HG03025 (cell line): ENCODE results near the gene KPNA5.
A peak's percentile ranks its signal among the peaks of the same experiment; 100 is the strongest.
"Not testable (repeated sequence)": the region's sequence is repeated elsewhere in the genome, so short reads cannot be mapped to it uniquely, and the experiment has no call there.

Experiments
- ATAC-seq: cut with Tn5 transposase; IDR thresholded peaks from one replicate; pipeline ENCODE4 v1.9.1; 2021; ENCODE audit warnings: mild to moderate bottlenecking, moderate library complexity; ENCODE audit not compliant: unreplicated experiment, low FRiP score

KPNA5 gene

DNA sequence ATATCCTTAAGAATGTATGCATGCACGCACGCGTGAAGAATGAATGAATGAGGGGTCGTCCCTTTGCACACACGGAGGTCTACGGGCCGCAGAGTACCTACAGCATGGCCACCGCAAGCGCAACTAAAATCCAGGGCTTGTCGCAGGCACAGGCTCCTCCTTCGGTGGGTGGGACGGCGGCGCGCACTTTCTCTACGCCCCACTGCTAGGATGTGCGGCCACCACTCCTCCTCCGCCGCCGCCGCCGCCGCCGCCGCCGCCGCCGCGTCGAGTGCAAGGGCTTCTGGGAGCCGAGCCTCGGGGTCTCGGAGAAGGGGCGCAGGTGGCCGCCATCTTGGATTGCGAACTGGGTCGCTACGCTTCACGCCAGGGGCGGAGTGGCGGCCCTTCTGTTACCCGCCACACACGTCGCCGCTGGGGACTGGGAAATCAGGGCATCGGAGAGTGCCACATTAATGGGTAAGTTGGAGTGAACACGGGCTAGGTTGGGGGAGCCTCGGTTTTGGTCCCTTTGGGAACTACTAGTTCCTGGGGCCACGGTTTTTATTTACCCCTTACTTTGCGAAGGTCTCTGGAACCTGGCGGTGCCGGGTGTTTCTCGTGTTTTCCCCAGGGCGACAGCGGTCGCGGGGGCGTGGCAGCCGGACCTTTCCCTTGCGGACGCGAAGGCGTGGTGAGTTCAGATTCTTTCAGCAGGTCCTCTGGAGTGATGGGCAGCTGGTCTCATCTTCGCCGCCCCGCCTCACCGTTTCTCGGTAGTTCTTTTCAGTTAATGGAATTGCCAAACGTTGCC lies at the start of gene KPNA5:
Gene KPNA5 (plus strand): TSS at position 332 of the 793 bp plus-strand sequence. CDS start 124 bp downstream, at position 456.
- ATAC-seq, result peak; percentile 96

- no peak for ATAC-seq
Measured at GRCh38 chr6:116631379-116631990, 49.5 kb upstream of the KPNA5 start.

DNA sequence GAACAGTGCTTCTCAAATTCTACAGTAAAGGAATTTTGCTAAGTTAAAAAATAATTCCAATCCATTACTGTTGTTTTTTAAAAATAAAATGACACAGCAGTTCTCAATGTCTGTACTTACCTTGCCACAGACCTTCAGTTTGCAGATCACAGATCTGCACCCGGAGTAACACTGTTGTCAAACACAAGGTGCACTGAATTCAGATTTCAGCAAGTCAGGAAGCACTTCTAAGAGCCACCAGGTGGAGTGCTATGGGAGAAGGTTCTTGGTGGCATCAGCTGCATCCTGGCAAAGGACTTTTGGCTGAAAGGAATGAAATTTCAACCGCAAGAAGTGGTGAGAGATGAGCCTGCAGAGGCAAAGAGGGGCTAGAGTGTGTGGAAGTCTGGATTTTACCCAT lies 47.3 kb upstream of the KPNA5 start:
- no peak for ATAC-seq

DNA sequence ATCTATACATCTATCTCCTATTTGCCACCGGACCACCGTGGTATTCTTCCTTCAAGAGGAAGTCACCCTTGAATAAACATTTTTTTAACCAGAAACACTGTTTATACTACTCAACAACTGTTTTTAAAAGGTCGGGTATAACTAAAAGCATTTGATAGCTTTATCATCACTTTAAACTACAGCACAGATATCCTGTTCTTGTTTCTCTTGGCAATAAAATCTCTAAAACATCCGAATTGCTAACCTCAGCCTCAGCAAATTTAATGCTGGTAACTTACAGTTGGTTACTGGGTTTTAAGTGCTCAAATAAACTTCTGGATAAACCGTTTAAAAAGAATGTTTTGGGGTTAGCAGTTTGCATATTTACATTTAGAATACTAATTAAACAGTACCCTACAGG lies 32.9 kb upstream of the KPNA5 start:
- ATAC-seq, result no peak

DNA sequence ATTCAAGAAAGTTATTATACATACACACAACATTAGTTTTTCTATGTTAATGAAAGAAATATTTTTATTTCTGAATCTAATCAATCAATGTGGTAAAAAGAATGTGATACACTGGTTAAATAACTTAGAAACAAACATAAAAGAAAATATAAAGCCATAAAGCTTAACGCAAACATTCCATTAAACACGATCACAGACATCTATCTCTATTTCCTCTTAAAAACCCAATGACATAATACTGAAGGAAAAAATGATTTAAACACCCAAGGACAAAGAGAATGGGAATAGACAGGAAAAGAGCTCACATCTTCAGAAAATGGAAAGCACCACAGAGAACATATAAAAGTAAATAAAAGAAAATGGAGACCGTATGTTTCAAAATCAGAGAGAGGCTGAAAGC lies 31.9 kb upstream of the KPNA5 start:
- no peak for ATAC-seq

DNA sequence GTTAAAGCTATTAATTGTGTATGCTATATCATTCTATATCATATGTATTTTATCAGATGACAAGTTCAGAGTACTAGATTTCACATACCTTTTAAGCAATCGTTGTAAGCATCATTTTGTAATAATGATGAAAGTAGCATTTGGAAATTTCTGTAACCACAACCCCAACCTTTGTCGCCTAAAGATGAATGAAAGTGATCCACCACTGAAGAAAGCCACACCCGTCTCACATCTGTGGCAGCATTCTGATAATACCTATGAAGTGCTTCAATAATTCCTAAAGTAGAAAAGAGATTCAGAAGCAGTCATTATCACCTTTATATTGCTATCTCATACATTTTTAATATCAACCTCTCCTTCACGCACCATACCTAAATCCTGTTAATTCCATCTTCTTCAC lies 29.1 kb upstream of the KPNA5 start:
- no peak for ATAC-seq

GRCh38 chr6:116661594-116661993 lies 19.4 kb upstream of the KPNA5 start:
- no peak for ATAC-seq

DNA sequence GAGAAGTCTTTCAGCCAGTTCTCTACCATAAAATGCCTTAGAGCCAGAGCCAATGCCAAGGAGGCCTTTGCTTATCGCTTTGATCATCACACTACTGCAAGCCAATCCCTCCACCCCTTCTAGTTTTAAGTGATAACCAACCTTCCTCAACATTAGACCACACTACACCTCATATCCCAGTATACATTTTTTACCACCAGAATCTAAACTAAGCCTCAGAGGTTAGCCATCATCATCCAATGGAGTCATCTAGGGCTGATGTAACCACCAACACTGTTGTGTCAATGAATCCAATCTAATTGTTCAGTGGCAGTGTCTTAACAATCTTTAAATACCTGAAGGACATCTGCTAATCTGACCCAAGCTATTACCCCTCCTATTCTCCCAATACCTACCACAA lies 18.8 kb upstream of the KPNA5 start:
- ATAC-seq, result no peak

DNA sequence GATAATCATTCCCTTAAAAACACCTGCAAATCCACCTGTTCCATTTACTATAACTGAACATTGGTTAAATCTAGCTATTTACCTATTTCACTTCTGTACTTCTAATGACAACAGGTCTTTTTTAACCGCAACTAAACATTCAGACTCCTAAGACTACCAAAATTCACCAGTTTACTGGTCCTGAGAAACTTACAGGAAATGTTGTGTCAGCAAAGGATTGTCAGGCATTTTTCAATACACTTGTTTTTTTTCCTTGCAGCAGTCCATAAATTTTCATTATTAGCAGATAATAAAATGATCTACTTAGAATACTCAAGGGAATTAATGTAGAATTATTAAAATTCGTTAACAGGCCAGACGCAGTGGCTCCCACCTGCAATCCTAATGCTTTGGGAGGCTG lies 17.7 kb upstream of the KPNA5 start:
- no peak for ATAC-seq

- ATAC-seq, result not testable (repeated sequence)
Measured at GRCh38 chr6:116664169-116664568, 16.8 kb upstream of the KPNA5 start.

GRCh38 chr6:116665464-116665863 lies 15.5 kb upstream of the KPNA5 start:
- no peak for ATAC-seq

DNA sequence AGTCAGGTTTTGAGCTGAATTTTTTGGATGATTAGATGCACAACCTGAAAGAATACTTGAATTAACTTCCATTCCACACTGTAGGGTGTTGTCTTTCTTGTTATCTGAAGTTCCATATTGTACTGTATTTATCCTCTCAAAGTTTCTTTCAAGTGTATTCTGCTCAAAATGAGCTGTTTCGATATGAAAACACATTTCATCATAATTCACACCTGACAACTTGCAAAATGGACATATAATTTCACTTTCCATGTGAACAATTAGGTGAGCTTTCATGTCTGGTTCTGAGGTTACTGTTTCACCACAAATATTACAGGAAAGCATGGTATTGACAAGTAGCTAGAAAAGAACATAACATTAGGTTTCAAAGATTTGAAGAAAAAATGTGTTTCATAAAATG lies 14.1 kb upstream of the KPNA5 start:
- peak; percentile 37 for ATAC-seq

DNA sequence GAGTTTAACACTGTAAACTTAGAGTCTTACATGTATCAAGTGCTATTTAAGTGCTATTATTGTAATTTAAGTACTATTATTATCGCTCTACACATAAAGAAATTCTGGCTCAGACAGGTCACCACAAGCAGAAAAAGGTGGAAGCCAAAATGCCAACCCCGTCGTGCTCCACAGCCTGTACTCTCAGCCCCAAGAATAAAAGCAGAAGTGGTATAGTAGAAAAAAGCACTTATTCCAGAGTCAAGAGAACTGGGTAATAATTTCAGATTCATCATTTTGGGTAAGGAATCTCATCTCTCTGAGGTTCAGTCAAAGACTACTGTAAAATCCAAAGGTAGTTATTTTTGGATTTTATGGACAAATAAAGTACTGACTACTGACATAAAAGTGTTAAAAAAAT lies 13.4 kb upstream of the KPNA5 start:
- no peak for ATAC-seq

DNA sequence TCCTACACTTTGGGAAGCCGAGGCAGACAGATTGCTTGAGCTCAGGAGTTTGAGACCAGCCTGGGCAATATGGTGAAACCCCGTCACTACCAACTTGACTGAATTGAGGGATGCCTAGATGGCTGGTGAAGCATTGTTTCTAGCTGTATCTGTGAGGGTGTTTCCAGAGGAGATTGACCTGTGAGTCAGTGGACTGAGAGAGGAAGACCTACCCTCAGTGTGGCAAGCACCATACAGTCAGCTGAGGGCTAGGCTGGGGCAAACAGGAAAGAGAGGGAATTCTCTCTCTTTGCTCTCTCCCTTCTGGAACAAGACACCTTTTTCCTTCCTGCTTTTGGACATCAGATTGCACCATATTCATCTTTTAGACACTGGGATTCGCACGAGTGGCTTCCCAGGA lies 8.7 kb upstream of the KPNA5 start:
- no peak for ATAC-seq

- no peak for ATAC-seq
Measured at GRCh38 chr6:116676021-116676420, 5.0 kb upstream of the KPNA5 start.

DNA sequence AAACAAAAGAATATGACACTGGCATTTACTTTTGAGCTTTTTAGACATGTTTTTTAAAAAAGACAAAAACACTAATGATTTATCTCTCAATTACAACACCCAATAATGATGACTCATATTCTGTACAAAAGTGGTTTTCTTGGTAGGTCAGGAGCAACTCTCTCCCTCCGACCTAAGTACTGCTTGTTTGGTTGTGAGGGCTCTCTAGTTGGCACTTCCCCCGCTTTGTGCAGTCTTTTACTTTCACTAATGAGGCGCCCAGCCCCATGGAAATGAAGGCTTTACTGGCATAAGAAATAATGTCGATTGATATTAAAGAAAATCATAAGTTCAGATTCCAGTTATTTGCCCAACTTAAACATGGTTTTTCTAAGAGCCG lies 1.3 kb downstream of the KPNA5 start:
- ATAC-seq, result no peak

DNA sequence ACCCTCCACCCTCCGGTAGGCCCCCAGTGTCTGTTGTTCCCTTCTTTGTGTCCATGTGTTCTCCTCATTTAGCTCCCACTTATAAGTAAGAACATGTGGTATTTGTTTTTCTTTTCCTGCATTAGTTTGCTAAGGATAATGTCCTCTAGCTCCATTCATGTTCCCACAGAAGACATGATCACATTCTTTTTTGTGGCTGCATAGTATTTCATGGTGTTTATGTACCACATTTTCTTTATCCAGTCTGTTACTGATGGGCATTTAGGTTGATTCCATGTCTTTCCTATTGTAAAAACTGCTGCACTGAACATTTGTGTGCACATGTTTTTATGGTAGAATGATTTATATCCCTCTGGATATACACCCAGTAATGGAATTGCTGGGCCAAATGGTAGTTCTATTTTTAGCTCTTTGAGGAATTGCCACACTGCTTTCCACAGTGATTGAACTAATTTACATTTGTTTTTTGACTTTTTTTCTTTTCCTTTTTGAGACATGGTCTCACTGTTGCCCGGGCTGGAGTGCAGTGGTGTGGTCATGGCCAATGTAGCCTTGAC lies 4.5 kb downstream of the KPNA5 start:
- ATAC-seq, result no peak

- ATAC-seq, result not testable (repeated sequence)
Measured at GRCh38 chr6:116686475-116687101, 5.6 kb downstream of the KPNA5 start.

GRCh38 chr6:116691154-116691553 lies 10.1 kb downstream of the KPNA5 start:
- ATAC-seq, result no peak

DNA sequence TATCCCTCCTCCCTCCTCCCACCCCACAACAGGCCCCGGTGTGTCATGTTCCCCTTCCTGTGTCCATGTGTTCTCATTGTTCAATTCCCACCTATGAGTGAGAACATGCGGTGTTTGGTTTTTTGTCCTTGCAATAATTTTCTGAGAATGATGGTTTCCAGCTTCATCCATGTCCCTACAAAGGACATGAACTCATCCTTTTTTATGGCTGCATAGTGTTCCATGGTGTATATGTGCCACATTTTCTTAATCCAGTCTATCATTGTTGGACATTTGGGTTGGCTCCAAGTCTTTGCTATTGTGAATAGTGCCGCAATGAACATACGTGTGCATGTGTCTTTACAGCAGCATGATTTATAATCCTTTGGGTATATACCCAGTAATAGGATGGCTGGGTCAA lies 11.9 kb downstream of the KPNA5 start:
- not testable (repeated sequence) for ATAC-seq

DNA sequence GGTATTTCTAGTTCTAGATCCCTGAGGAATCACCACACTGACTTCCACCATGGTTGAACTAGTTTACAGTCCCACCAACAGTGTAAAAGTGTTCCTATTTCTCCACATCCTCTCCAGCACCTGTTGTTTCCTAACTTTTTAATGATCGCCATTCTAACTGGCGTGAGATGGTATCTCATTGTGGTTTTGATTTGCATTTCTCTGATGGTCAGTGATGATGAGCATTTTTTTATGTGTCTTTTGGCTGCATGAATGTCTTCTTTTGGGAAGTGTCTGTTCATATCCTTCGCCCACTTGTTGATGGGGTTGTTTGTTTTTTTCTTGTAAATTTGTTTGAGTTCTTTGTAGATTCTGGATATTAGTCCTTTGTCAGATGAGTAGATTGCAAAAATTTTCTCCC lies 12.3 kb downstream of the KPNA5 start:
- not testable (repeated sequence) for ATAC-seq
